Activated B cell treated with CpG ODN at 0.5 μM for 24 hours (primary cell): ENCODE data around the gene SETX. TPM values are rescaled to one million over a fixed set of nuclear protein-coding genes. Genes with fewer than 3 reads are reported as not detected.

Experiments used
- ATAC-seq: fragments of 200-7000 bp; cut with Tn5 transposase; one replicate; pipeline ENCODE4 v1.10.0; 2021; ENCODE audit warnings: low read depth, mild to moderate bottlenecking, moderate library complexity
- CTCF ChIA-PET: fragments of 350-600 bp; sonication (Branson Sonifier 250); formaldehyde crosslinking; loops from one replicate; lab custom pipeline; 2021; ENCODE audit warnings: antibody characterized with exemption; lab: Charles Lee
- POLR2A ChIA-PET: fragments of 350-600 bp; sonication (Branson Sonifier 250); formaldehyde crosslinking; loops from one replicate; lab custom pipeline; 2021; ENCODE audit warnings: antibody characterized with exemption; lab: Charles Lee
- DNase-seq: peaks from one replicate; pipeline ENCODE4 v3.0.0; 2022
- H3K27ac Mint-ChIP-seq: one replicate; pipeline ENCODE4 v1.8.0; 2020; ENCODE audit warnings: mixed read lengths
- H3K27me3 Mint-ChIP-seq: one replicate; pipeline ENCODE4 v1.8.0; 2021; ENCODE audit warnings: mixed read lengths
- H3K36me3 Mint-ChIP-seq: one replicate; pipeline ENCODE4 v1.8.0; 2021; ENCODE audit warnings: low read depth, mixed read lengths
- H3K4me1 Mint-ChIP-seq: one replicate; pipeline ENCODE4 v1.8.0; 2021; ENCODE audit warnings: mixed read lengths
- H3K4me3 Mint-ChIP-seq: one replicate; pipeline ENCODE4 v1.8.0; 2020; ENCODE audit warnings: mild to moderate bottlenecking, mixed read lengths
- H3K9me3 Mint-ChIP-seq: one replicate; pipeline ENCODE4 v1.8.0; 2020; ENCODE audit warnings: mixed read lengths
- intact Hi-C: fragments of 100-400 bp; cut with micrococcal nuclease; formaldehyde crosslinking; loops from one replicate; pipeline ENCODE4 v1.15.1; 2024
- total RNA-seq: library from RNA; stranded (reverse); gene quantifications from 2 replicates; pipeline ENCODE4 v1.2.3, GENCODE V29; 2022
- TF ChIP-seq, protein P1 (sequence below): fragments of 200-600 bp; IDR thresholded peaks from one replicate; pipeline ENCODE4 v1.8.0; 2022; ENCODE audit warnings: antibody characterized with exemption, mild to moderate bottlenecking

Gene SETX
- total RNA-seq, 1 donor from 2014 or later: 109 TPM

DNA sequence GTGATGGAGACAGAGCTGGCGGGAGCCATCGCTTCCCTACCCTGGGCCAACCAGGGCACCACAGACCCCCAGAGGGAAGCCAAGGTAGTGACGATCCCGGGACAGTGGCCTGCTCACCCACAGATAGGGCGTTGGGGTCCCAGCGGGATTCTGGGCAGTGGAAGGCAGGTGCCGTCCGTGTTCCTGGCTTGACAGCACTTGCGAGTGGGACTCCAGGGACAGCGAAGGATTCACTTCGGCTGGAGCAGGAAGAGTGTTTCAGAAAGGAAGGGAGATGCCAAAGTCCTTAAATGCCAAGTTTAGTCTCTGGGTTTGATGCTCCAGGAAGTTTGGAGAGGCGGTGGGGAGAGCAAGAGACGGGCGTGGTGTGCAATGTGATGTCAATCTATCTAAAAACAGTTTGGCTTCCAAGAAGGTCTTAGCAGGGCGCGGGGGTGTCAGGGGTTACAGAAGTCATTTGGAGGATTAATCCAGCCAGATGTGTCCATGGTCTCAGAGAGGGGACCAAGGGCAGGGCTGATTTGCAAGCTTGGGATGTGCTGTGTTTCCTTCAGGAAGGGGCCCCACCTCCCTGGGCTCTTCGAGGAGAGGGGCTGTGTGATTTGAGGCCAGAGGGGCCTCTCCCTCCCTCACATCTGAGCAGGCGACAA lies 118.0 kb downstream of the SETX start:
- ATAC-seq (no peak), DNase-seq (no peak)
- no peaks in the 10 kb centered on the region for H3K9me3 Mint-ChIP-seq
- TF ChIP-seq, protein P1, sequence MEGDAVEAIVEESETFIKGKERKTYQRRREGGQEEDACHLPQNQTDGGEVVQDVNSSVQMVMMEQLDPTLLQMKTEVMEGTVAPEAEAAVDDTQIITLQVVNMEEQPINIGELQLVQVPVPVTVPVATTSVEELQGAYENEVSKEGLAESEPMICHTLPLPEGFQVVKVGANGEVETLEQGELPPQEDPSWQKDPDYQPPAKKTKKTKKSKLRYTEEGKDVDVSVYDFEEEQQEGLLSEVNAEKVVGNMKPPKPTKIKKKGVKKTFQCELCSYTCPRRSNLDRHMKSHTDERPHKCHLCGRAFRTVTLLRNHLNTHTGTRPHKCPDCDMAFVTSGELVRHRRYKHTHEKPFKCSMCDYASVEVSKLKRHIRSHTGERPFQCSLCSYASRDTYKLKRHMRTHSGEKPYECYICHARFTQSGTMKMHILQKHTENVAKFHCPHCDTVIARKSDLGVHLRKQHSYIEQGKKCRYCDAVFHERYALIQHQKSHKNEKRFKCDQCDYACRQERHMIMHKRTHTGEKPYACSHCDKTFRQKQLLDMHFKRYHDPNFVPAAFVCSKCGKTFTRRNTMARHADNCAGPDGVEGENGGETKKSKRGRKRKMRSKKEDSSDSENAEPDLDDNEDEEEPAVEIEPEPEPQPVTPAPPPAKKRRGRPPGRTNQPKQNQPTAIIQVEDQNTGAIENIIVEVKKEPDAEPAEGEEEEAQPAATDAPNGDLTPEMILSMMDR: no peak
- no peak overlapping the region for H3K27ac Mint-ChIP-seq
- H3K27me3 Mint-ChIP-seq: no peaks in the 10 kb centered on the region
- peaks cover 2% of the 10 kb centered on the region for H3K36me3 Mint-ChIP-seq
- POLR2A ChIA-PET: interaction anchor here (0.5 to 1.1 kb wide), 2 partner anchors 16 to 533 kb away, joined by 3 to 6 read pairs; no protein-coding TSS in a partner anchor
- intact Hi-C loops: loop anchor here (1.0 to 10.0 kb wide), 4 partner anchors 16 to 882 kb away; no protein-coding TSS in a partner anchor
- peaks cover 6% of the 10 kb centered on the region for H3K4me1 Mint-ChIP-seq
- CTCF ChIA-PET: interaction anchor here (0.7 to 3.5 kb wide), 18 partner anchors 8 to 479 kb away, joined by 3 to 39 read pairs (median 6); no protein-coding TSS in a partner anchor
- no peak overlapping the region for H3K4me3 Mint-ChIP-seq

DNA sequence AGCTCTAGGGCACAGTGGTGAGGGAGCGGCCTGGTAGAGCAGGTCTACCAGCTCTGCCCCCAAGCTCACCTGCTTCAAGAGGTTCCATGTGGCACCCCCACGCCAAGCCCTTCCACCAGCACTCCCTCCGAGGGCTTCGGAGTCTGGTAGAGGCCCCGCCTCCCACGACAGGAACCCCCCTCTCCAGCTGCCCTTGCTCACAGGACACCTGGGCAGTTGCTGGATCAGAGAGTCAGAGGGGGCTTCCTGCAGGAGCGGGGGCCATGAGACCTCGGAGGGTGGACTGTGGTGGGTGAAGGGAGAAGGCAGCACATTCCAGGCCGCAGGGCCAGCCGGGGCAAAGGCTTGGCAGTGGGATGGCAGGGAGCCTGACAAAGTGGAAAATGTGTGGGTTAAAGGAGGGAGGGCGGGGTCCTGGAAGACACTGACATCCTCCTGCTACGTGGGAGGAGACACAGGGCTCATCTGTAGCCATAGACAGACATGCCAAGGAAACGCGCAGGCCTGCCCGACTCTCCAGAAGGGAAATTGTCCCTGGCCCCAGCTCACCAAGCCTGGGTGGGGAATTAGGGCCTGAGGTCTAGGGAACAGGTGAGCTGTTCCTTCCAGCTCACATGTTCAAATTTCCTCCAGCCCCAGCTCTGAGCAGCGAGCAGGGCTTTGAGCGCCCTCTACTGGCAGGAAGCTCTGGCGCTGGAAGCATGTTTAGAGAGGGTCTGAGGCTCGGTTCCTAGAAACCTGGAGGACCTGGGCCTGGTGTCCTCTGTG lies 118.7 kb downstream of the SETX start:
- H3K27me3 Mint-ChIP-seq: no peaks in the 10 kb centered on the region
- DNase-seq: peak; percentile 71
- TF ChIP-seq, protein P1: peak; percentile 96
- ChIA-PET POLR2A (interaction anchor here (1.1 kb wide), 1 partner anchor 17 kb away, joined by 3 read pairs; no protein-coding TSS in a partner anchor), CTCF (interaction anchor here (0.7 to 3.5 kb wide), 19 partner anchors 9 to 478 kb away, joined by 3 to 39 read pairs (median 5); no protein-coding TSS in a partner anchor)
- ATAC-seq: no peak
- H3K4me3 Mint-ChIP-seq: no peak overlapping the region
- intact Hi-C loops: loop anchor here (1.0 to 10.0 kb wide), 4 partner anchors 16 to 881 kb away; no protein-coding TSS in a partner anchor
- no peaks in the 10 kb centered on the region for H3K36me3 Mint-ChIP-seq
- no peaks in the 10 kb centered on the region for H3K9me3 Mint-ChIP-seq
- peaks cover 3% of the 10 kb centered on the region for H3K4me1 Mint-ChIP-seq
- H3K27ac Mint-ChIP-seq: no peak overlapping the region

DNA sequence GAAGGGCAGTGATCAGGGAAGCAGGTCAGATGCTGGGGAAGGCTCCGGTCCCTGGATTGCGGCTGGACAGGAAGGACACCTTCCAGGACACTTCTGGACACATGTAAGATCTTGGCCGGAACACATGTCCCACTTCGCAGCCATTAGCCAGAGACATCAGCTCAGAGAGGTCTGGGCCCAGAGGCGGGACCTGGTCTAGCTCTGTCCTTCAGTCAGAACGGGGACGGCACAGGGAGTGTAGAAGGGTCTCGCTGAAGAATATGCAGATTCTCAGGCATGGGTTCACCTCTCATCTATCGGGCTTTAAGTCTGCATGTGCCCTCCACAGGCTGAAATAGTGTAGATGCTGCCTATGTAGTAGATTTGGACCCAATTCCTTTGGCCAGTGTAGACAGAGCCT lies 119.7 kb downstream of the SETX start:
- Mint-ChIP-seq H3K27me3 (no peaks in the 10 kb centered on the region), H3K36me3 (no peaks in the 10 kb centered on the region), H3K27ac (no peak overlapping the region), H3K9me3 (no peaks in the 10 kb centered on the region), H3K4me3 (no peak overlapping the region), H3K4me1 (peaks cover 3% of the 10 kb centered on the region)
- DNase-seq: no peak
- ChIA-PET CTCF (interaction anchor here (0.8 to 3.5 kb wide), 5 partner anchors 25 to 476 kb away, joined by 3 to 39 read pairs (median 13); no protein-coding TSS in a partner anchor), POLR2A (no interaction called here)
- TF ChIP-seq, protein P1: no peak
- intact Hi-C loops: loop anchor here (10.0 kb wide), 1 partner anchor 880 kb away; no protein-coding TSS in a partner anchor
- no peak for ATAC-seq

DNA sequence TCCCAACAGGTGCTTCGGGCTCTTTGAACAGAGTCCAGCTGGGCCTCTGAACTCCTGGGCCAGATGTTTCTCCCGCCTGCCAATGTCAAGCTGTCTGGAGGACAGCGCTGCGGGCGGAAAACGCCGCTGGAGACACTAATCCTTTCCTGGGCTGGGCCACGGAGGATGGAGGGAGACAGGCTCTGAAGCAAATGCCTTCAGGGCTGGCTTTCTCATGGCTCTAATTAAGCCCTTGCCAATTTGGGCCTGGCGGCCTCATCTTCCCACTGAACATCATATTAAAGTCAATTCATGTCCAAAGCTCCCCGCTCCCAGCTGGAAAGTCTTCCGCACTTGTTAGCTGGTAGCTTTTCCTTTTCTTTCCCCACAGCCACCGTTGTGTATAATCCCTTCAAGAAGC lies 120.3 kb downstream of the SETX start:
- ChIA-PET POLR2A (no interaction called here), CTCF (interaction anchor here (0.7 to 3.5 kb wide), 2 partner anchors 426 to 472 kb away, joined by 4 to 23 read pairs; no protein-coding TSS in a partner anchor)
- ATAC-seq (no peak), DNase-seq (no peak)
- no peaks in the 10 kb centered on the region for H3K9me3 Mint-ChIP-seq
- no peak overlapping the region for H3K4me3 Mint-ChIP-seq
- peaks cover 3% of the 10 kb centered on the region for H3K4me1 Mint-ChIP-seq
- H3K27ac Mint-ChIP-seq: no peak overlapping the region
- TF ChIP-seq, protein P1: no peak
- no peaks in the 10 kb centered on the region for H3K36me3 Mint-ChIP-seq
- no peaks in the 10 kb centered on the region for H3K27me3 Mint-ChIP-seq
- intact Hi-C loops: loop anchor here (10.0 kb wide), 1 partner anchor 880 kb away; no protein-coding TSS in a partner anchor
